Stimulated activated CD8-positive, alpha-beta memory T cell treated with anti-CD3 and anti-CD28 coated beads, Interleukin-2, amount 100 ng/mL, for 48 hours (primary cell): ENCODE data around the gene RBM12.

Source experiments
- DNase-seq, 2 donors: peaks; one replicate each; pipeline ENCODE4 v3.0.0-alpha.2; 2020; ENCODE audit warnings: low read depth in 2 of 2

RBM12 gene

GRCh38 chr20:35600993-35601973, 63.4 kb downstream of the RBM12 start:
- peak; percentile 57 to 68 for DNase-seq

GRCh38 chr20:35600176-35600992, 64.3 kb downstream of the RBM12 start:
- DNase-seq: no peak

GRCh38 chr20:35599776-35600120, 65.0 kb downstream of the RBM12 start:
- no peak for DNase-seq
